CMK (cell line): ENCODE data around the gene SCN4A.
"Not testable (repeated sequence)": the region's sequence is repeated elsewhere in the genome, so short reads cannot be mapped to it uniquely, and the experiment has no call there.

Source experiments
- DNase-seq: peaks from one replicate; pipeline ENCODE4 v3.0.0-alpha.2; 2010; ENCODE audit warnings: low read depth

The SCN4A gene

GRCh38 chr17:63972796-63973195 lies at the start of gene SCN4A:
TSS of gene SCN4A (minus strand) at chr17:63972918. CDS start at chr17:63972841, 77 bp downstream.
- no peak for DNase-seq

GRCh38 chr17:64020056-64020766 lies 47.5 kb upstream of the SCN4A start, which contains the start of gene ICAM2:
TSS of gene ICAM2 (minus strand) at chr17:64020633. CDS start at chr17:64006691, 13,942 bp downstream.
- peak; percentile 88 for DNase-seq

- not testable (repeated sequence) for DNase-seq
These were observed 46.8 kb upstream of the SCN4A start for GRCh38 chr17:64019551-64019961.

- no peak for DNase-seq
These were observed 44.8 kb upstream of the SCN4A start for GRCh38 chr17:64017381-64017980.

- DNase-seq: no peak
These were observed 44.3 kb upstream of the SCN4A start for GRCh38 chr17:64016974-64017373.

- no peak for DNase-seq
These were observed 43.6 kb upstream of the SCN4A start for GRCh38 chr17:64016231-64016784.

GRCh38 chr17:64015447-64015846 lies 42.7 kb upstream of the SCN4A start:
- DNase-seq: no peak

- no peak for DNase-seq
These were observed 37.1 kb upstream of the SCN4A start for GRCh38 chr17:64009571-64010402.

GRCh38 chr17:64008830-64009229 lies 36.1 kb upstream of the SCN4A start:
- DNase-seq: no peak

- no peak for DNase-seq
These were observed 35.6 kb upstream of the SCN4A start for GRCh38 chr17:64008346-64008745.

GRCh38 chr17:64007838-64008282 lies 35.1 kb upstream of the SCN4A start:
- no peak for DNase-seq

- DNase-seq: not testable (repeated sequence)
These were observed 34.5 kb upstream of the SCN4A start for GRCh38 chr17:64007089-64007837.

GRCh38 chr17:64006361-64007088 lies 33.8 kb upstream of the SCN4A start:
- DNase-seq: peak; percentile 87

GRCh38 chr17:64005734-64006167 lies 33.0 kb upstream of the SCN4A start:
- no peak for DNase-seq

- no peak for DNase-seq
These were observed 32.4 kb upstream of the SCN4A start for GRCh38 chr17:64004903-64005733.

- no peak for DNase-seq
These were observed 31.6 kb upstream of the SCN4A start for GRCh38 chr17:64004218-64004770.

GRCh38 chr17:64003526-64004121 lies 30.9 kb upstream of the SCN4A start:
- DNase-seq: no peak

GRCh38 chr17:64002658-64003525 lies 30.2 kb upstream of the SCN4A start:
- no peak for DNase-seq
